Measurements from ENCODE around the gene USP21. TPM values are rescaled to one million over a fixed set of nuclear protein-coding genes. Genes with fewer than 3 reads are reported as not detected.
A peak's percentile ranks its signal among the peaks of the same experiment; 100 is the strongest.

The USP21 gene
- total and polyA plus RNA-seq, 2 of the 4 experiments (the other 2 are of a cell fraction), result 6.3 to 23.8 TPM

DNA sequence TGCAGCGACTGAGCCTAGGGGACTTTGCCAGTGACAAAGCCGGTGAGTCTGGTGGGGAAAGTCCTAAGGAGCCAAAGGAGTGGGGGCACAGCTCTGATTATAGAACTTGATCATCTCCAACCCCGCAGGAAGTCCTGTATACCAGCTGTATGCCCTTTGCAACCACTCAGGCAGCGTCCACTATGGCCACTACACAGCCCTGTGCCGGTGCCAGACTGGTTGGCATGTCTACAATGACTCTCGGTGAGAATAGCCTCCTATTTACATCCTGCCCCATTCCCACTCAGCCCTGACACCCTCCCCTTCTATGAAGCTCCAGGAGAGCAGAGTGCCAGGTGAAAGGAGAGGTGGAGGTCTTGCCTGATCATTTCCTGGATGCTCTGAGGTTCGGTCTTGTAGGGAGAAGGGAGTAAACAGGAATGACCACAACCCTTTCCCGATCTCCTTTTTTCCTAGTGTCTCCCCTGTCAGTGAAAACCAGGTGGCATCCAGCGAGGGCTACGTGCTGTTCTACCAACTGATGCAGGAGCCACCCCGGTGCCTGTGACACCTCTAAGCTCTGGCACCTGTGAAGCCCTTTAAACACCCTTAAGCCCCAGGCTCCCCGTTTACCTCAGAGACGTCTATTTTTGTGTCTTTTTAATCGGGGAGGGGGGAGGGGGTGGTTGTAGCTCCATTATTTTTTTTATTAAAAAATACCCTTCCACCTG, 5.8 kb downstream of the USP21 start:
- no peaks in the 10 kb centered on the region for H3K27me3 ChIP-seq (ENCODE audit: control insufficient read depth, insufficient read depth, low read length)
- H3K4me1 ChIP-seq (ENCODE audit: control insufficient read depth, insufficient read depth, low read length), result peaks cover 5% of the 10 kb centered on the region
- ChIA-PET POLR2A (ENCODE audit: unreplicated experiment) (no interaction called here), CTCF (interaction anchor here (0.6 to 2.2 kb wide), 4 partner anchors 12 to 105 kb away, joined by 3 to 5 read pairs (median 4); partner anchors contain the start of genes B4GALT3 and TOMM40L)
- no peak overlapping the region for H3K27ac ChIP-seq (ENCODE audit: insufficient read depth, low read length)
- no TSS peak for BruUV-seq (replicated peaks)
- no peaks in the 10 kb centered on the region for H4K20me1 ChIP-seq (ENCODE audit: insufficient read depth, low read length)
- ATAC-seq (ENCODE audit: low read depth), result no peak
- dilution Hi-C loops (cut with HindIII; ENCODE audit: low sequenced_read_pairs, unreplicated experiment) (no loop called here), in situ Hi-C loops (cut with MboI; ENCODE audit: low sequenced_read_pairs) (no loop called here), intact Hi-C loops (cut with micrococcal nuclease) (no loop called here)
- no peak overlapping the region for H2AK5ac ChIP-seq (ENCODE audit: low read depth, low read length)
- H3K9ac ChIP-seq (ENCODE audit: low read depth, low read length), result peak overlapping the region; percentile 60; the same call in 1 of the 2 replicates
- no peak overlapping the region for H3K23ac ChIP-seq (ENCODE audit: low read depth, low read length)
- no peak overlapping the region for H2BK20ac ChIP-seq (ENCODE audit: low read depth, low read length)
- H3K4ac ChIP-seq (ENCODE audit: low read depth, low read length), result no peak overlapping the region
- no peak overlapping the region for H4K91ac ChIP-seq (ENCODE audit: insufficient read depth, low read depth, low read length)
- peaks cover 30% of the 10 kb centered on the region for H3K36me3 ChIP-seq (ENCODE audit: control insufficient read depth, insufficient read depth, low read length)
- no peak overlapping the region for H2AK9ac ChIP-seq (replicated peaks; ENCODE audit: low read depth, low read length, poor library complexity)
- no peak overlapping the region for H4K8ac ChIP-seq (ENCODE audit: low read depth in 2 of 2, low read length in 2 of 2)
- no peak overlapping the region for H3K14ac ChIP-seq (replicated peaks; ENCODE audit: low read depth, low read length)
- 91% methylated on average over 5 of the region's 14 CpGs; no CpG with 5 or more reads in 1 of the 2 experiments for WGBS, 2 experiments (ENCODE audit: extremely low coverage in 2 of 2, insufficient read length in 1 of 2)
- H3K9me3 ChIP-seq (ENCODE audit: control insufficient read depth, insufficient read depth, low read length), result no peaks in the 10 kb centered on the region
- H2BK15ac ChIP-seq (ENCODE audit: low read depth, low read length), result no peak overlapping the region
- H3K79me1 ChIP-seq (ENCODE audit: low read depth in 1 of 2, low read length in 2 of 2), result peaks cover 13 to 29% of the 10 kb centered on the region in 2 experiments
- TF ChIP-seq FOS (IDR thresholded peaks at IDR 0.05; ENCODE audit: low read depth, low read length) (no peak), MAZ (IDR thresholded peaks at IDR 0.05; ENCODE audit: borderline replicate concordance, low read depth, low read length) (no peak)
- H2AFZ ChIP-seq (replicated peaks; ENCODE audit: low read length, poor library complexity), result no peak overlapping the region
- H3K9me1 ChIP-seq (ENCODE audit: insufficient read depth, low read length), result peaks cover 9% of the 10 kb centered on the region
- H3K4me3 ChIP-seq (ENCODE audit: insufficient read depth, low read depth, low read length), result no peak overlapping the region
- no peak overlapping the region for H2BK120ac ChIP-seq (ENCODE audit: low read depth, low read length)
- peak overlapping the region; percentile 89; the same call in 1 of the 2 replicates for H3K4me2 ChIP-seq (ENCODE audit: low read depth, low read length)
- H3K18ac ChIP-seq (ENCODE audit: low read depth, low read length), result no peak overlapping the region
- H2BK5ac ChIP-seq (ENCODE audit: low read depth, low read length, poor library complexity, severe bottlenecking), result no peak overlapping the region
- no peak overlapping the region for H3K56ac ChIP-seq (ENCODE audit: extremely low read depth, insufficient read depth, low read length)
- H4K5ac ChIP-seq (ENCODE audit: low read depth, low read length), result no peak overlapping the region
- no peak for DNase-seq

All from IMR-90 (cell line).